A549 (cell line): Measurements from ENCODE around the gene PXYLP1. TPM values are rescaled to one million over a fixed set of nuclear protein-coding genes. Genes with fewer than 3 reads are reported as not detected.
"Not testable (repeated sequence)": the region's sequence is repeated elsewhere in the genome, so short reads cannot be mapped to it uniquely, and the experiment has no call there.

Experiments used
- ATAC-seq, 2 experiments: fragments of 200-7000 bp in 1 of 2; fragments of >200 bp in 1 of 2; cut with Nextera tagmentation in 1 of 2; cut with Tn5 transposase in 1 of 2; 3 replicates each; pipeline versions ENCODE4 v1.8.0 to v1.9.1; 2018 to 2020; ENCODE audit warnings: mild to moderate bottlenecking in 1 of 2, moderate library complexity in 1 of 2
- CTCF ChIA-PET: fragments of 300-600 bp; sonication (Branson Sonifier 250); formaldehyde crosslinking; extraction: SDS; loops from one replicate; lab custom pipeline; 2021; ENCODE audit warnings: antibody characterized with exemption, inconsistent platforms; lab: Yijun Ruan, JAX
- POLR2A ChIA-PET: fragments of 350-600 bp; formaldehyde crosslinking; extraction: SDS; loops from one replicate; lab custom pipeline; 2021; ENCODE audit warnings: antibody characterized with exemption, inconsistent platforms; lab: Yijun Ruan, JAX
- DNase-seq, 2 experiments: peaks; one replicate each; pipeline versions ENCODE4 v3.0.0 to v3.0.0-alpha.2; 2011 to 2016; ENCODE audit warnings: low read depth in 1 of 2, low spot score in 1 of 2
- FAIRE-seq: peaks from 2 replicates; lab custom pipeline; 2011; peaks lifted over from hg19 to GRCh38; lab: Jason Lieb, UNC
- H3K27ac ChIP-seq, 2 experiments: fragments of >200 bp; sonication (Bioruptor Twin); formaldehyde crosslinking; 3 replicates each; pipeline ENCODE4 v1.5.1; 2016 to 2017
- H3K4me1 ChIP-seq: fragments of >200 bp; sonication (Bioruptor Twin); formaldehyde crosslinking; 3 replicates; pipeline ENCODE4 v1.6.1; 2016
- H3K4me2 ChIP-seq: fragments of >200 bp; sonication (Bioruptor Twin); formaldehyde crosslinking; 3 replicates; pipeline ENCODE4 v1.6.1; 2016
- H3K4me3 ChIP-seq: fragments of >200 bp; sonication (Bioruptor Twin); formaldehyde crosslinking; 3 replicates; pipeline ENCODE4 v1.5.1; 2016
- H3K9me3 ChIP-seq: fragments of >200 bp; sonication (Bioruptor Twin); formaldehyde crosslinking; 3 replicates; pipeline ENCODE4 v1.6.1; 2016
- CEBPB ChIP-seq, 2 experiments: fragments of >200 bp in 1 of 2; sonication (Bioruptor Twin) in 1 of 2; formaldehyde crosslinking in 1 of 2; IDR thresholded peaks; 2 replicates each; pipeline ENCODE4 v1.6.1; 2012 to 2016
- CHD2 ChIP-seq: fragments of 150-350 bp; IDR thresholded peaks from 2 replicates; pipeline ENCODE4 v1.6.1; 2014; ENCODE audit warnings: low read length; ENCODE audit not compliant: partially characterized antibody
- CHD4 ChIP-seq: fragments of 200-600 bp; sonication (generic); IDR thresholded peaks from 2 replicates; pipeline ENCODE4 v1.6.1; 2016; ENCODE audit warnings: antibody characterized with exemption, mild to moderate bottlenecking, borderline replicate concordance
- HEYL ChIP-seq: fragments of 250-450 bp; sonication (Bioruptor Pico); IDR thresholded peaks from 2 replicates; pipeline ENCODE4 v1.8.0; 2021; ENCODE audit warnings: mild to moderate bottlenecking, moderate library complexity
- HOXB13 ChIP-seq: fragments of 250-450 bp; sonication (Bioruptor Pico); IDR thresholded peaks from 2 replicates; pipeline ENCODE4 v1.5.0; 2020; ENCODE audit warnings: low read depth, mild to moderate bottlenecking, moderate library complexity
- HOXB5 ChIP-seq: fragments of 250-450 bp; sonication (Bioruptor Pico); IDR thresholded peaks from 2 replicates; pipeline ENCODE4 v1.5.0; 2020; ENCODE audit warnings: mild to moderate bottlenecking, moderate library complexity
- KDM5A ChIP-seq: fragments of 200-600 bp; sonication (generic); IDR thresholded peaks from 2 replicates; pipeline ENCODE4 v1.6.1; 2016; ENCODE audit warnings: antibody characterized with exemption, mild to moderate bottlenecking
- MAFK ChIP-seq: fragments of 450-650 bp; IDR thresholded peaks from 2 replicates; pipeline ENCODE4 v1.6.1; 2014; ENCODE audit not compliant: partially characterized antibody
- MAZ ChIP-seq: fragments of 150-350 bp; IDR thresholded peaks from 2 replicates; pipeline ENCODE4 v1.6.1; 2014; ENCODE audit warnings: antibody characterized with exemption, low read depth, low read length, borderline replicate concordance
- MYC ChIP-seq: IDR thresholded peaks from 2 replicates; pipeline ENCODE4 v1.6.1; 2012; ENCODE audit warnings: mild to moderate bottlenecking, inconsistent platforms, low read length, improper control_type of control experiment, borderline replicate concordance
- NFE2L2 ChIP-seq: fragments of 150-350 bp; conservative IDR thresholded peaks from 2 replicates; pipeline ENCODE4 v1.6.1; 2014; ENCODE audit warnings: low read length
- NPAS2 ChIP-seq: fragments of 250-450 bp; sonication (Bioruptor Pico); IDR thresholded peaks from 2 replicates; pipeline ENCODE4 v1.8.0; 2022; ENCODE audit warnings: mild to moderate bottlenecking, moderate library complexity, borderline replicate concordance
- NR3C1 ChIP-seq: fragments of >200 bp; sonication (Bioruptor Twin); formaldehyde crosslinking; IDR thresholded peaks from 3 replicates; pipeline ENCODE4 v1.6.1; 2017
- RNF2 ChIP-seq: fragments of 200-600 bp; sonication (generic); IDR thresholded peaks from 2 replicates; pipeline ENCODE4 v1.6.1; 2016; ENCODE audit warnings: low read depth, mild to moderate bottlenecking, antibody characterized with exemption, moderate library complexity, borderline replicate concordance
- SMC3 ChIP-seq: fragments of >200 bp; sonication (Bioruptor Twin); formaldehyde crosslinking; IDR thresholded peaks from 3 replicates; pipeline ENCODE4 v1.6.1; 2018; ENCODE audit warnings: inconsistent platforms
- TP53 ChIP-seq: fragments of 250-450 bp; sonication (Bioruptor Pico); IDR thresholded peaks from 2 replicates; pipeline ENCODE4 v1.5.0; 2021; ENCODE audit warnings: mild to moderate bottlenecking, moderate library complexity
- WGBS: methylation state at CpG from one replicate; pipeline ENCODE4 v1.1.6; 2017; ENCODE audit errors: missing lambda C conversion rate; 5-methylcytosine and 5-hydroxymethylcytosine counted together
- polyA plus RNA-seq, 4 experiments: library from polyadenylated mRNA; depleted of rRNA in 3 of 4; stranded (reverse); fragments of >200 nt; fragmentation: RNase III in 1 of 4; extraction: RNeasy Plus Mini Kit Qiagen cat#74134 plus additional on column Dnase treatment in 1 of 4; gene quantifications; 2 replicates in 3 of 4; 3 replicates in 1 of 4; pipeline ENCODE4 v1.2.3, GENCODE V29; 2011 to 2017
- TF ChIP-seq, protein P1 (sequence below): fragments of 250-450 bp; sonication (Bioruptor Pico); IDR thresholded peaks from 2 replicates; pipeline ENCODE4 v1.5.0; 2020; ENCODE audit warnings: low read depth, mild to moderate bottlenecking, moderate library complexity
- TF ChIP-seq, protein P2 (sequence below): IDR thresholded peaks from 2 replicates; pipeline ENCODE4 v1.6.1; 2012
- TF ChIP-seq, protein P3 (sequence below): fragments of 450-650 bp; IDR thresholded peaks from 2 replicates; pipeline ENCODE4 v1.6.1; 2014; ENCODE audit warnings: antibody characterized with exemption
- TF ChIP-seq, protein P4 (sequence below): fragments of 150-350 bp; IDR thresholded peaks from 2 replicates; pipeline ENCODE4 v1.6.1; 2014; ENCODE audit warnings: low read depth, mild to moderate bottlenecking, low read length
- TF ChIP-seq, protein P5 (sequence below): fragments of >200 bp; sonication (Bioruptor Twin); formaldehyde crosslinking; IDR thresholded peaks from 3 replicates; pipeline ENCODE4 v1.6.1; 2016

Gene PXYLP1
- polyA plus RNA-seq, 2 of the 4 experiments (the other 2 are of a cell fraction), result 8.0 to 11.7 TPM

DNA sequence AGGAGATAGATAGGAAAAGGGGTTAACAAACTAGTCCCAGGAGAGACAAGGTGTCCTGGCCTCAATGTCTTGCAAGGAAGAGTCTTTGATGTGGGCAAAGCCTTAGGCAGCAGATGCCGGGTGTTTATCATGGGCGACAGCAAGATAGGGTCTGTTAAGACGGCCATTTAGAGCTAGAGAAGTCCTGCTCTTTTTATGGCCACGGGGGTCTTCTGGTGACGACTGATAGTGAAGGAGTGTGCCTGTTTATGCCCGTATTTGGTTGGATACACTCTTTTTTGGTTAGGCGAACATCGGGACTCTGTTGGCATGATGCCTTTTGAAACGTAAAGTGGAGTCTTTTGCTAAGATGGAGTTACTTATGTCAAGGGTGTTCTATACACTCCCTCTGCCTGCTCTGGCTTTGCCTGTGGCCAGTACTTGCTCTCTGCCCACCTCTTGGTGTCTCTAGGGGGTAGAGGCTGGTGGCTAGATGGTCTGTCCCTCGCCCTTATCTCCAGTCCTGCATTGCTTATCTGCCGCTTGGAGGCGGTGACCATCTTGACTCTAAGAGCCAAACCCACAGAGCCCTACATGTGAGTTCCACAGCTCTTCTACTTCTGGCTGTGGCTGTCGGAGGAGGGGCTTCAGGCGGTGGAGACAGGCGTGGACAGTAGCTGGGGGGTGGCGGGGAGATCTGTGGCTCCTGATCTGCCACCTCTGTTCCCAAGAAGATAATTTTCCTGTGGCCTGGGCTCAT is 80.9 kb downstream of the PXYLP1 start (continued):
- TF ChIP-seq, protein P1, sequence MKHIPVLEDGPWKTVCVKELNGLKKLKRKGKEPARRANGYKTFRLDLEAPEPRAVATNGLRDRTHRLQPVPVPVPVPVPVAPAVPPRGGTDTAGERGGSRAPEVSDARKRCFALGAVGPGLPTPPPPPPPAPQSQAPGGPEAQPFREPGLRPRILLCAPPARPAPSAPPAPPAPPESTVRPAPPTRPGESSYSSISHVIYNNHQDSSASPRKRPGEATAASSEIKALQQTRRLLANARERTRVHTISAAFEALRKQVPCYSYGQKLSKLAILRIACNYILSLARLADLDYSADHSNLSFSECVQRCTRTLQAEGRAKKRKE (CRISPR knock-in tag), result peak; percentile 84; the same call in 1 of the 2 replicates
- TF ChIP-seq, protein P2, sequence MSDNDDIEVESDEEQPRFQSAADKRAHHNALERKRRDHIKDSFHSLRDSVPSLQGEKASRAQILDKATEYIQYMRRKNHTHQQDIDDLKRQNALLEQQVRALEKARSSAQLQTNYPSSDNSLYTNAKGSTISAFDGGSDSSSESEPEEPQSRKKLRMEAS, result no peak
- peak; percentile 90; the same call in 1 of the 2 replicates for TF ChIP-seq HOXB13 (CRISPR knock-in tag)
- no peak for TF ChIP-seq CHD2
- peak; percentile 42; the same call in 1 of the 2 replicates for TF ChIP-seq HEYL (CRISPR knock-in tag)

DNA sequence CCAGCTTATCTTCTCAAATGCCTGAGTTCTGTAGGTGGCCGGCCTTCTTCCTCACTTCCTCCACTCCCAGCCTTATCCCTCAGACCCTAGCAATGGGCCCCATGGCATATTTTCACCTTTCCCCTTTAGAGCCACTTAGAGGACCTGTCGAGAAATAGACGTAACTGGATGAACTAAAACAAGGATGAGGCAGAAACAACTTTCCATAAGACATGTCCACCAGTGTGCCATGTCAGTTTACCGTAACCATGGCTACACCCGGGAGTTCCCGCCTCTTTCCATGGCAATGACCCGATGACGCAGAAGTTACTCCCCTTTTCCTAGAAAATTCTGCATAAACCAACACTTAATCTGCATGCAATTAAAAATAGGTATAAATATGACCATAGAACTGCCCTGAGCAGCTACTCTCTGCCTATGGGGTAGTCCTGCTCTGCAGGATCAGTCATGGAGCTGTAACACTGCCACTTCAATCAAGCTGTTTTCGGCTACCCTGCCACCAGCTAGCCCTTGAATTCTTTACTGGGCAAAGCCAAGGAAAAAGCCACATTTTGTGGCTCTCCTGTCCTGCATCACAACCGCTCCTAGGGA is 81.6 kb downstream of the PXYLP1 start:
- FAIRE-seq (no peak), DNase-seq (no peak), ATAC-seq (no peak)
- ChIA-PET POLR2A (no interaction called here), CTCF (interaction anchor here (1.9 to 17.8 kb wide), 9 partner anchors 9 to 248 kb away, joined by 14 to 354 read pairs (median 38); no protein-coding TSS in a partner anchor)
- no peak overlapping the region for H3K4me3 ChIP-seq
- H3K4me1 ChIP-seq, result peaks cover 14% of the 10 kb centered on the region
- peaks cover 8% of the 10 kb centered on the region; the same call in 1 of the 3 replicates for H3K9me3 ChIP-seq
- no peak for TF ChIP-seq CHD4
- H3K27ac ChIP-seq, result peak overlapping the region; percentile 89
- H3K4me2 ChIP-seq, result no peak overlapping the region
- WGBS, result 95% methylated on average over 10 of the region's 10 CpGs

DNA sequence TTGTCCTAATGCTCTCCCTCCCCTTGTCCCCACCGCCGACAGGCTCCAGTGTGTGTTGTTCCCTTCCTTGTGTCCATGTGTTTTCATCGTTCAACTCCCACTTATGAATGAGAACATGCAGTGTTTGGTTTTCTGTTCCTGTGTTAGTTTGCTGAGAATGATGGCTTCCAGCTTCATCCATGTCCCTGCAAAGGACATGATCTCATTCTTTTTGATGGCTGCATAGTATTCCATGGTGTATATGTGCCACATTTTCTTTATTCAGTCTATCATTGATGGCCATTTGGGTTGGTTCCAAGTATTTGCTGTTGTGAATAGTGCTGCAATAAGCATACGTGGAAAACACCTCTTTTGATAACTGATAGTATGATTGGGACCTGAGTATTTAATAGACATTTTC is 82.8 kb downstream of the PXYLP1 start:
- Histone ChIP-seq H3K4me1 (peaks cover 11% of the 10 kb centered on the region), H3K9me3 (peaks cover 17% of the 10 kb centered on the region; the same call in 2 of the 3 replicates)
- POLR2A ChIA-PET, H3K4me2 ChIP-seq, FAIRE-seq, H3K4me3 ChIP-seq, H3K27ac ChIP-seq, DNase-seq, ATAC-seq: not testable (repeated sequence)
- CTCF ChIA-PET, result interaction anchor here (0.8 to 17.8 kb wide), 9 partner anchors 10 to 247 kb away, joined by 3 to 354 read pairs (median 25); partner anchors contain the start of gene PXYLP1
- WGBS, result 93% methylated on average over 4 of the region's 4 CpGs

DNA sequence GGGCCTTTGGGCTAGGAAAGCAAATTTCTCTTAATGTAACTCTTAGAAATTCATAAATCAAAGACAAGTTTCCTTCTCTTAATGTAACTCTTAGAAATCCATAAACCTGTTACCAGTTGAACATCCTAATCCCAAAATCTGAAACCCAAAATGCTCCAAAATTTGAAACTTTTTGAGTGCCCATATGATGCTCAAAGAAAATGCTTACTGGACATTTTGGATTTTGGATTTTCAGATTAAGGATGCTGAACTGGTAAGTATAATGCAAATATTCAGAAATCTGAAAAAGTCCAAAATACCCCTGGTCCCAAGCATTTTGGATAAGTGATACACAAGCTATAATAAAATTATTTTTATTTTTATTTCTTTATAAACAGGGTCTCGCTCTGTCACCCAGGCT is 85.2 kb downstream of the PXYLP1 start:
- DNase-seq (no peak), ATAC-seq (no peak), FAIRE-seq (no peak)
- Histone ChIP-seq H3K4me1 (peaks cover 19% of the 10 kb centered on the region), H3K4me2 (no peak overlapping the region), H3K4me3 (no peak overlapping the region), H3K27ac (peak overlapping the region in 1 of 2 experiments; percentile 23; a peak in 1 of 6 replicates), H3K9me3 (peaks cover 28% of the 10 kb centered on the region)
- ChIA-PET POLR2A (no interaction called here), CTCF (interaction anchor here (6.0 to 17.8 kb wide), 2 partner anchors 13 to 140 kb away, joined by 38 to 354 read pairs; no protein-coding TSS in a partner anchor)
- TF ChIP-seq MAFK (peak; percentile 70), NR3C1 (no peak)
- 97% methylated on average over 1 of the region's 1 CpG for WGBS

DNA sequence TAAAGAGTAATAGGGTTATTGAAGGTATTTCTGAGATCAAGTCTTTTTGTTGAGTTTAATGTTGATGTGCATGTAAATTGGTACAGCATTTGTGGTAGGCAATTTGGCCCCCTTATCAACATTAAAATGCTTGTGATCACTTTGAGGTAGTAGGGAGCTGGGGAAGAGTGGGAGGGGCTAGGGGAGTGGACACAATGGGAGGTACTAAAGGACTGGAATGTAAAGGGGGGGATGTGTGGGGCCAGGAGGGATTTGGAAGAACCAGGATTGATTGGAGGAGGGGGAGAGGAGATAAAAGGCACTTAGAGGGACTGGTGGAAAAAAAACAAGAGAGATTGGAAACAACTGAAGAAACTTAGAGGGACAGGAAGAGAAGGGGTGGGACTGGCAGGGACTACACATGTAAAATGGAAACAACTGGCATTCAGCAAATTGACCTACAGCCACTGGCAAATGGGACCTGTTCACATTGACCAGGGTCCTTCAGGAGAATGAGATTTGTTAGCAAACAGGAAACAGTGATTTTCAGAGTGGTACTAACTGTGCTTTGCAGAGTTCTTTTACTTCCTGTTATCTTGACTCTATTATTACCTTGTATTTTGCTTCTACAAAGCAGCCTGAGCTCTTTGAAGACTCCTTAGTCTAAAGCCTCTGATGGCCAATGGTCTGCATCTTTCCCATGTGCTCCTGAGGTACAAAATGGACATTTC is 88.9 kb downstream of the PXYLP1 start:
- FAIRE-seq (no peak), DNase-seq (no peak), ATAC-seq (no peak)
- CTCF ChIA-PET, result interaction anchor here (1.0 to 18.2 kb wide), 3 partner anchors 12 to 139 kb away, joined by 3 to 217 read pairs (median 18); no protein-coding TSS in a partner anchor
- POLR2A ChIA-PET, result no interaction called here
- H3K27ac ChIP-seq, result peak overlapping the region; percentile 37 to 81; a peak in 5 of 6 replicates
- peaks cover 32% of the 10 kb centered on the region for H3K9me3 ChIP-seq
- no peak overlapping the region for H3K4me3 ChIP-seq
- H3K4me2 ChIP-seq, result no peak overlapping the region
- H3K4me1 ChIP-seq, result peaks cover 32% of the 10 kb centered on the region
- TF ChIP-seq, protein P3, sequence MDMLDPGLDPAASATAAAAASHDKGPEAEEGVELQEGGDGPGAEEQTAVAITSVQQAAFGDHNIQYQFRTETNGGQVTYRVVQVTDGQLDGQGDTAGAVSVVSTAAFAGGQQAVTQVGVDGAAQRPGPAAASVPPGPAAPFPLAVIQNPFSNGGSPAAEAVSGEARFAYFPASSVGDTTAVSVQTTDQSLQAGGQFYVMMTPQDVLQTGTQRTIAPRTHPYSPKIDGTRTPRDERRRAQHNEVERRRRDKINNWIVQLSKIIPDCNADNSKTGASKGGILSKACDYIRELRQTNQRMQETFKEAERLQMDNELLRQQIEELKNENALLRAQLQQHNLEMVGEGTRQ, result no peak
- TF ChIP-seq KDM5A (no peak), TP53 (CRISPR knock-in tag) (no peak), CEBPB (IDR thresholded peaks at IDR 0.05) (no peak), RNF2 (no peak), HOXB5 (CRISPR knock-in tag) (no peak), MYC (no peak), NFE2L2 (no peak), NR3C1 (no peak), MAZ (no peak), SMC3 (no peak), NPAS2 (no peak)
- TF ChIP-seq, protein P4, sequence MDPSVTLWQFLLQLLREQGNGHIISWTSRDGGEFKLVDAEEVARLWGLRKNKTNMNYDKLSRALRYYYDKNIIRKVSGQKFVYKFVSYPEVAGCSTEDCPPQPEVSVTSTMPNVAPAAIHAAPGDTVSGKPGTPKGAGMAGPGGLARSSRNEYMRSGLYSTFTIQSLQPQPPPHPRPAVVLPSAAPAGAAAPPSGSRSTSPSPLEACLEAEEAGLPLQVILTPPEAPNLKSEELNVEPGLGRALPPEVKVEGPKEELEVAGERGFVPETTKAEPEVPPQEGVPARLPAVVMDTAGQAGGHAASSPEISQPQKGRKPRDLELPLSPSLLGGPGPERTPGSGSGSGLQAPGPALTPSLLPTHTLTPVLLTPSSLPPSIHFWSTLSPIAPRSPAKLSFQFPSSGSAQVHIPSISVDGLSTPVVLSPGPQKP, result no peak
- TF ChIP-seq, protein P5, sequence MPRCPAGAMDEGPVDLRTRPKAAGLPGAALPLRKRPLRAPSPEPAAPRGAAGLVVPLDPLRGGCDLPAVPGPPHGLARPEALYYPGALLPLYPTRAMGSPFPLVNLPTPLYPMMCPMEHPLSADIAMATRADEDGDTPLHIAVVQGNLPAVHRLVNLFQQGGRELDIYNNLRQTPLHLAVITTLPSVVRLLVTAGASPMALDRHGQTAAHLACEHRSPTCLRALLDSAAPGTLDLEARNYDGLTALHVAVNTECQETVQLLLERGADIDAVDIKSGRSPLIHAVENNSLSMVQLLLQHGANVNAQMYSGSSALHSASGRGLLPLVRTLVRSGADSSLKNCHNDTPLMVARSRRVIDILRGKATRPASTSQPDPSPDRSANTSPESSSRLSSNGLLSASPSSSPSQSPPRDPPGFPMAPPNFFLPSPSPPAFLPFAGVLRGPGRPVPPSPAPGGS, result no peak
